Stimulated activated CD8-positive, alpha-beta memory T cell treated with anti-CD3 and anti-CD28 coated beads, Interleukin-15, amount 100 ng/mL, for 48 hours (primary cell): ENCODE results near the gene ATP2B1.
"Not testable (repeated sequence)": the region's sequence is repeated elsewhere in the genome, so short reads cannot be mapped to it uniquely, and the experiment has no call there.

ENCODE experiments used
- DNase-seq, 2 donors: peaks; one replicate each; pipeline ENCODE4 v3.0.0-alpha.2; 2020; ENCODE audit warnings: low read depth in 2 of 2

The ATP2B1 gene

GRCh38 chr12:89708565-89709156 is at the start of gene ATP2B1:
ATP2B1 (minus strand) TSS chr12:89708838; CDS start chr12:89655886, 52,952 bp downstream.
- DNase-seq: peak; percentile 77 to 82

GRCh38 chr12:89757987-89758386 is 49.3 kb upstream of the ATP2B1 start:
- not testable (repeated sequence) for DNase-seq

GRCh38 chr12:89756585-89757398 is 48.2 kb upstream of the ATP2B1 start:
- DNase-seq: no peak

GRCh38 chr12:89756194-89756584 is 47.6 kb upstream of the ATP2B1 start:
- no peak for DNase-seq

GRCh38 chr12:89753997-89754396 is 45.4 kb upstream of the ATP2B1 start:
- no peak for DNase-seq

GRCh38 chr12:89752341-89752740 is 43.7 kb upstream of the ATP2B1 start:
- no peak for DNase-seq

GRCh38 chr12:89750389-89751351 is 42.0 kb upstream of the ATP2B1 start:
- DNase-seq: no peak

- DNase-seq: no peak
Observed at GRCh38 chr12:89748791-89749190, 40.2 kb upstream of the ATP2B1 start.

- no peak for DNase-seq
Observed at GRCh38 chr12:89745286-89745685, 36.6 kb upstream of the ATP2B1 start.

- DNase-seq: no peak
Observed at GRCh38 chr12:89742337-89743022, 33.8 kb upstream of the ATP2B1 start.

- DNase-seq: no peak
Observed at GRCh38 chr12:89740943-89741342, 32.3 kb upstream of the ATP2B1 start.

- no peak for DNase-seq
Observed at GRCh38 chr12:89736995-89737394, 28.4 kb upstream of the ATP2B1 start.

- no peak for DNase-seq
Observed at GRCh38 chr12:89733579-89734201, 25.1 kb upstream of the ATP2B1 start.

GRCh38 chr12:89732522-89732921 is 23.9 kb upstream of the ATP2B1 start:
- no peak for DNase-seq

GRCh38 chr12:89731614-89732013 is 23.0 kb upstream of the ATP2B1 start:
- DNase-seq: no peak

GRCh38 chr12:89731089-89731488 is 22.5 kb upstream of the ATP2B1 start:
- DNase-seq: no peak

- no peak for DNase-seq
Observed at GRCh38 chr12:89729946-89730459, 21.4 kb upstream of the ATP2B1 start.

- no peak for DNase-seq
Observed at GRCh38 chr12:89723276-89723675, 14.6 kb upstream of the ATP2B1 start.

GRCh38 chr12:89721291-89721987 is 12.8 kb upstream of the ATP2B1 start:
- no peak for DNase-seq
